HG02610 (cell line): ENCODE data around the gene RASD1.
A peak's percentile ranks its signal among the peaks of the same experiment; 100 is the strongest.
"Not testable (repeated sequence)": the region's sequence is repeated elsewhere in the genome, so short reads cannot be mapped to it uniquely, and the experiment has no call there.

Experiments used
- ATAC-seq: cut with Tn5 transposase; IDR thresholded peaks from one replicate; pipeline ENCODE4 v1.9.1; 2021; ENCODE audit warnings: mild to moderate bottlenecking, moderate library complexity; ENCODE audit not compliant: unreplicated experiment

RASD1 gene

GRCh38 chr17:17499402-17500145 lies 3.4 kb upstream of the RASD1 start:
- ATAC-seq = no peak

GRCh38 chr17:17498606-17499301 lies 2.6 kb upstream of the RASD1 start:
- no peak for ATAC-seq

- ATAC-seq = no peak
Observed at GRCh38 chr17:17497845-17498520, 1.8 kb upstream of the RASD1 start.

GRCh38 chr17:17497065-17497844 lies 1.1 kb upstream of the RASD1 start:
- ATAC-seq = no peak

- ATAC-seq = no peak
Observed at GRCh38 chr17:17495536-17496188, 533 bp downstream of the RASD1 start.

- no peak for ATAC-seq
Observed at GRCh38 chr17:17494870-17495535, 1.2 kb downstream of the RASD1 start.

- no peak for ATAC-seq
Observed at GRCh38 chr17:17494499-17494869, 1.7 kb downstream of the RASD1 start.

- no peak for ATAC-seq
Observed at GRCh38 chr17:17493986-17494466, 2.2 kb downstream of the RASD1 start.

- no peak for ATAC-seq
Observed at GRCh38 chr17:17493249-17493985, 2.8 kb downstream of the RASD1 start.

GRCh38 chr17:17492571-17492970 lies 3.6 kb downstream of the RASD1 start:
- no peak for ATAC-seq

- no peak for ATAC-seq
Observed at GRCh38 chr17:17492085-17492484, 4.1 kb downstream of the RASD1 start.

GRCh38 chr17:17491546-17491988 lies 4.6 kb downstream of the RASD1 start:
- ATAC-seq = no peak

GRCh38 chr17:17491031-17491471 lies 5.1 kb downstream of the RASD1 start:
- ATAC-seq = no peak

- ATAC-seq = no peak
Observed at GRCh38 chr17:17487998-17488397, 8.2 kb downstream of the RASD1 start.

- not testable (repeated sequence) for ATAC-seq
Observed at GRCh38 chr17:17486416-17486815, 9.8 kb downstream of the RASD1 start.

- no peak for ATAC-seq
Observed at GRCh38 chr17:17485420-17485819, 10.8 kb downstream of the RASD1 start.

GRCh38 chr17:17484451-17484899 lies 11.7 kb downstream of the RASD1 start:
- peak; percentile 77 for ATAC-seq

- no peak for ATAC-seq
Observed at GRCh38 chr17:17481860-17482259, 14.3 kb downstream of the RASD1 start.

- ATAC-seq = no peak
Observed at GRCh38 chr17:17480593-17481148, 15.5 kb downstream of the RASD1 start.
